HG02981 (cell line): Measurements from ENCODE around the gene CACNG4.

Source experiments
- ATAC-seq: cut with Tn5 transposase; IDR thresholded peaks from one replicate; pipeline ENCODE4 v1.9.1; 2021; ENCODE audit warnings: mild to moderate bottlenecking, moderate library complexity; ENCODE audit not compliant: unreplicated experiment

CACNG4 gene

GRCh38 chr17:66983414-66984021, 19.0 kb downstream of the CACNG4 start:
- ATAC-seq, result no peak

GRCh38 chr17:66984730-66985129, 20.2 kb downstream of the CACNG4 start:
- ATAC-seq, result no peak

GRCh38 chr17:66985338-66986237, 21.1 kb downstream of the CACNG4 start:
- no peak for ATAC-seq

GRCh38 chr17:66986659-66987058, 22.2 kb downstream of the CACNG4 start:
- ATAC-seq, result no peak

- ATAC-seq, result no peak
These were observed 22.6 kb downstream of the CACNG4 start for GRCh38 chr17:66987059-66987616.

GRCh38 chr17:66988069-66988798, 23.7 kb downstream of the CACNG4 start:
- no peak for ATAC-seq

GRCh38 chr17:66989076-66989475, 24.6 kb downstream of the CACNG4 start:
- ATAC-seq, result no peak

GRCh38 chr17:66989579-66989978, 25.1 kb downstream of the CACNG4 start:
- ATAC-seq, result no peak

GRCh38 chr17:66990047-66990446, 25.5 kb downstream of the CACNG4 start:
- no peak for ATAC-seq

- ATAC-seq, result no peak
These were observed 28.5 kb downstream of the CACNG4 start for GRCh38 chr17:66992911-66993442.

GRCh38 chr17:66994361-66994760, 29.9 kb downstream of the CACNG4 start:
- no peak for ATAC-seq

GRCh38 chr17:66994930-66995535, 30.5 kb downstream of the CACNG4 start:
- ATAC-seq, result no peak

- ATAC-seq, result no peak
These were observed 31.4 kb downstream of the CACNG4 start for GRCh38 chr17:66995944-66996343.

- no peak for ATAC-seq
These were observed 32.4 kb downstream of the CACNG4 start for GRCh38 chr17:66996926-66997325.

- ATAC-seq, result no peak
These were observed 38.7 kb downstream of the CACNG4 start for GRCh38 chr17:67003231-67003630.

- ATAC-seq, result no peak
These were observed 39.7 kb downstream of the CACNG4 start for GRCh38 chr17:67004181-67004580.

- ATAC-seq, result no peak
These were observed 42.8 kb downstream of the CACNG4 start for GRCh38 chr17:67007266-67007665.

- ATAC-seq, result no peak
These were observed 43.6 kb downstream of the CACNG4 start for GRCh38 chr17:67008101-67008500.

- no peak for ATAC-seq
These were observed 47.1 kb downstream of the CACNG4 start for GRCh38 chr17:67011527-67012175.

GRCh38 chr17:67013891-67014290, 49.4 kb downstream of the CACNG4 start:
- no peak for ATAC-seq
